ENCODE measurements around the gene NPHS1.

GRCh38 chr19:35897706-35898451 is 45.6 kb upstream of the NPHS1 start:
- no peak for TF ChIP-seq POLR2AphosphoS5 (IDR thresholded peaks at IDR 0.05)
- no peak for TF ChIP-seq CTCF (IDR thresholded peaks at IDR 0.05)

Measured in gastroesophageal sphincter (tissue), 3 donors.